GM12865 (cell line): ENCODE data around the gene MAP6.
A peak's percentile ranks its signal among the peaks of the same experiment; 100 is the strongest.

Source experiments
- DNase-seq: peaks from one replicate; pipeline ENCODE4 v3.0.0; 2010; ENCODE audit warnings: low read depth
- H3K4me3 ChIP-seq: 2 replicates; pipeline ENCODE4 v1.5.1; 2011; ENCODE audit warnings: mild to moderate bottlenecking, low read depth, low read length, control low read depth
- CTCF ChIP-seq: IDR thresholded peaks from 2 replicates; pipeline ENCODE4 v1.5.1; 2011; ENCODE audit warnings: low read length, control low read depth, low read depth, inconsistent platforms; ENCODE audit not compliant: insufficient read depth; ENCODE audit errors: missing control alignments

MAP6 gene

DNA sequence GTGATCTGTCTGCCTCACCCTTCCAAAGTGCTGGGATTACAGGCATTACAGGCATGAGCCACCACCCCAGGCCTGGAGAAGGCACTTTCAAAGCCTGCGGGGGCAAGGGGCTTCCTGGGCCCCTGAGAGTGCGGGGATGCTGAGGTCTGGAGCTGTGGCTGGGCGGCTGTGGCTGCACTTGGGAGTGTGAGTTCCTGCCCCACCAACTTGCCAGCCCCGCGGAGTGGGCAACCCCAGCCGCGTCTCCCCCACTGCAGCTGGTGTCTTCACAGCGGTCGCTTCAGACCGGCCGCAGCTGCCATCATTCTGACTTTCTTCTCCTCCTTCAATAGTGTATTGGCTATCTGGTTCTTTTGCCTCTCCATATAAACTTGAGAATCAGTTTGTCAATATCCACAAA, 10.7 kb upstream of the MAP6 start:
- no peak for TF ChIP-seq CTCF
- no peak for DNase-seq
- H3K4me3 ChIP-seq = no peak overlapping the region

- TF ChIP-seq CTCF = no peak
- no peak for DNase-seq
- H3K4me3 ChIP-seq = no peak overlapping the region
These were observed 9.9 kb upstream of the MAP6 start for GRCh38 chr11:75678620-75679259.

DNA sequence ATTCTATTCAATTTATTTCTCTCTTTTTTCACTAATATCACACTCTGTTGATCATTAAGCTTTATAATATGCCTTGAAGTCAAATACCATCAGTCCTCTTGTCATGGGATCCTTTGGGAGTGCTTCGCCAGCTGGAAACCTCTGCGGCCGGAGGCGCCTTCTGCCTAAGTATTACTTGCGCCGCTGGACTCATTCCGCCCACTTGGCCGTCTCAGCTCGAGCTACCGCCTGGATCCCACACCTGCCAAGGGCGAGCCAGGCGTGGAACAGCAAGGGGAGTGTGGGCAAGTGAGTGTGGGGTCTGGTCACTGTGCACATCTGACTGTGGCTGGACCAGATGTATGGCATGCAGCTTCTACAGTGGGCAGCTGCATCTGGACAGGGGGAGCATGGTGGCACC, 9.1 kb upstream of the MAP6 start:
- no peak overlapping the region for H3K4me3 ChIP-seq
- DNase-seq = no peak
- TF ChIP-seq CTCF = no peak

DNA sequence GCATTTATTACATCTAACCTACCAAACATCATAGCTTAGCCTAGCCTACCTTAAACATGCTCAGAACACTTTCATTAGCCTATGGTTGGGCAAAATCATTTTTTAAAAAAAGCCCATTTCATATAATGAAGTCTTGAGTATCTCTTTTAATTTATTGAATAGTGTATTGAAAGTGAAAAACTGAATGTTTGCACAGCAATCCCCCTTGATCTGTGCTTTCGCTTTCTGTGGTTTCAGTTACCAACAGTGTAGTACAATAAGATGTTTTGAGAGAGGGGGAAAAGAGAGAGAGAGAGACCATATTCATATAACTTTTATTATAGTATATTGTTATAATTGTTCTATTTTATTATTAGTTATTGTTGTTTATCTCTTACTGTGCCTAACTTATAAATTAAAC, 8.4 kb upstream of the MAP6 start:
- no peak for TF ChIP-seq CTCF
- no peak overlapping the region for H3K4me3 ChIP-seq
- DNase-seq = peak; percentile 43

- DNase-seq = peak; percentile 55
- no peak for TF ChIP-seq CTCF
These were observed 5.2 kb upstream of the MAP6 start for GRCh38 chr11:75673977-75674582.

DNA sequence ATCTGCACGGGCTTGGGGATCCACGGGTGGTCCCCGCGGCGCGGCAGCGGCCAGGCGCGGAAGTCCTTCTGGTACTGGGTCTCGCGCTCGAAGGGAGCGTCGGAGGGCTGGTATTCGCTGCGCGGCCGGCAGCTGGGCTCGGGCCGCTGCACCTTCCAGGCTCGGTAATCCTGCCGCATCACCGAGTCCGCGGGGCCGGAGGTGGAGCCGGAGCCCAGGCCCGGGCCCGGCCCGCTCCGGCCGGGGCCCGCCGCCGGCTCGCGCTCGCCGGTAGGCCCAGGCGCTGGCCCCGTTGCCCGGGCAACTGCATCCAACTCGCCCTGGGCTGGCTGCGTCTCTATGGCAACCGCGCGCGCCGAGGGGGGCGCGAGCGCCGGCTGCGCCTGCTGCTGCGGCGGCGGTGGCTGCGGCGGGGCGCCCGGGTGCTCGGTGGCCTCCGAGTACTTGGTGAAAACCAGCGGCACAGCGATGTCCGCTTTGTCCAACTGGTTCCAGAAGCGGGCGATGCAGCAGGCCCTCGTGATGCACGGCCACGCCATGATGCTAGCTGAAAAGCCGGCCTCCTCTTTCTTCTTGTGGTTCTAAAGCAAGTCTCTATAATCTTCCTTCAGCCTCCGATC, 897 bp downstream of the MAP6 start:
- DNase-seq = peak; percentile 57
- no peak for TF ChIP-seq CTCF
- H3K4me3 ChIP-seq = peak overlapping the region; percentile 39

More at GRCh38 chr11:75673977-75674582, 5.2 kb upstream of the MAP6 start:
- H3K4me3 ChIP-seq = no peak overlapping the region
